ENCODE data around the gene CST7.

The CST7 gene

GRCh38 chr20:24950128-24950835 lies 1.2 kb downstream of the CST7 start:
- no peak overlapping the region for H3K27ac ChIP-seq
- no peak for TF ChIP-seq CTCF (conservative IDR thresholded peaks at IDR 0.05)

GRCh38 chr20:24950836-24951525 lies 1.9 kb downstream of the CST7 start:
- TF ChIP-seq CTCF (conservative IDR thresholded peaks at IDR 0.05) = no peak
- H3K27ac ChIP-seq = no peak overlapping the region

DNA sequence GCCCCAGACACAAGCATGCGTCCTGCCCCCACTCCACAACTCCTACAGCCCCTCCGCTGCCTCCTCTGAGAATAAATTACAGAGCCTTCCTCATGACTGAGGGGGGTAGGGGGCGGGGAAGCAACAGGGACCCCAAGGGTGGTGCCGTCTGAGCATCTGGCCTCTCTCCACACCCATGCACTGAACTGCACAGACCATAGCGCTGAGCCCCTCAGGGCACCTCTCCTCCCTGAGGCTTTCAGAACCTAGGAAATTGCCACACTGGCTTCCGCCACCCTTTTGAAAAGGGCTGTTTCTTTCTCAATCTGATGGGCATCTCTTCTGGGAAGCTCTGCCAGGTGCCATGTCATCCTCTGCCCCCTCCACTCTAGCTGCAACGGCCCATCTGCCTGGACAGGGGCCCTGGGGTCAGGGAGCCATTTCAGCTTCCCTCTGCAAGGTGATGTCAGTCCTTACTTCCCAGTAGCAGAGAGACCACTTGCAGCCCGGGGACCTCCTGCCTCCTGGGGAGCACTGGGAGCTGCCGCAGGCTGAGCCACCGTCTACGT lies 2.5 kb downstream of the CST7 start:
- TF ChIP-seq CTCF (conservative IDR thresholded peaks at IDR 0.05) = no peak

GRCh38 chr20:24952376-24953208 lies 3.5 kb downstream of the CST7 start:
- H3K27ac ChIP-seq = no peak overlapping the region
- no peak for TF ChIP-seq CTCF (conservative IDR thresholded peaks at IDR 0.05)

More for the DNA sequence above, 2.5 kb downstream of the CST7 start:
- H3K27ac ChIP-seq = no peak overlapping the region

DNA sequence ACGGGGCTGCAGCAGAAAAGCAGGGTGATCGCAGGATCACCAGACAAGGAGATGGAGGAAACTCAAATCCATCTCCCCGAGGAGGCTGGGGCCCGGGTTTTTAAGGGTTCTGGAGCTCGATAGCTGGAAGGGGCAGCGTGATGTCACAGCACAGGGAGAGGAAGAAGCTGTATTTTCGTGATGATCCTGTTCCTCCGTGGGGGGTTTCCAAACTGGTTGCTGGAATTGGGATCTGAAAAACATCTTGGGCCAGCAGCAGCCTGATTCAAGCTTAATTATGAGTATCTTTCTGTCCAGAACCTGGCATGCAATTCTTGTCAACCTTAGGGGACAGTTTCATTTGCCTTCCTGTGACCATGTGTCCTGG lies 4.1 kb downstream of the CST7 start:
- H3K27ac ChIP-seq = no peak overlapping the region
- TF ChIP-seq CTCF (conservative IDR thresholded peaks at IDR 0.05) = no peak

GRCh38 chr20:24953621-24954133 lies 4.6 kb downstream of the CST7 start:
- no peak overlapping the region for H3K27ac ChIP-seq
- no peak for TF ChIP-seq CTCF (conservative IDR thresholded peaks at IDR 0.05)

DNA sequence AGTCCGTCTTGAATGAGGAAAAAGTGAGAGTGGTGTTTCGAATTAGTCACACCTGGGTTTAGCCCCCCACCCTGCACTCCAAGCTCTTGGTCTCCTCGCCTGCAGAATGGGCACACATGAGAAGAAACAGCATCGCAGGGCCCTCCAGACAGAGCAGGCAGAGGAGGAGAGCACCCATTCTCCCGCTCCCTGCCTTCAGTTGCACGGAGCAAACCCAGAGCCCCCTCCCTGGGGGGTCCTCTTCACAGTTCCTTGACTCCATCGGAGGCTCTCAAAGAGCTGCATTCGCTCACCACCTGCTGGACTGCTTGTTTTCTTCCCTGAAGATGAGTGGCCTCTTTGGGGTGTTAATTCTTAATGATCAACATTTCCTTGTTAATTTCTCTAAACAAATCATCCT lies 5.1 kb downstream of the CST7 start:
- TF ChIP-seq CTCF (conservative IDR thresholded peaks at IDR 0.05) = no peak

More for the DNA sequence above, 5.1 kb downstream of the CST7 start:
- no peak overlapping the region for H3K27ac ChIP-seq
